ENCODE data around the gene G6PC3.
"Not testable (repeated sequence)": the region's sequence is repeated elsewhere in the genome, so short reads cannot be mapped to it uniquely, and the experiment has no call there.

DNA sequence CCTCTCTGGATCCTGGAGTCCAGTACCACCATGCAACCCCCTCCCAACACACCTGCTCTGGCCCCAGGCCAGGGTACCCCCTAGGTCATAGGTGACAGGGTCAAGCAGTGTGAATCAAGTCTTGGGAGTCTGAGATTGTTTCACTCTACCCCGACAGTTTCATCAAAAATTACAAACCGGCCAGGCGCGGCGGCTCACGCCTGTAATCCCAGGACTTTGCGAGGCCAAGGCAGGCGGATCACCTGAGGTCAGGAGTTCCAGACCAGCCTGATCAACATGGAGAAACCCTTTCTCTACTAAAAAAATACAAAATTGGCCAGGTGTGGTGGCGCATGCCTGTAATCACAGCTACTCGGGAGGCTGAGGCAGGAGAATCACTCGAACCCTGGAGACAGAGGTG, 49.7 kb downstream of the G6PC3 start:
- TF ChIP-seq, protein P1, sequence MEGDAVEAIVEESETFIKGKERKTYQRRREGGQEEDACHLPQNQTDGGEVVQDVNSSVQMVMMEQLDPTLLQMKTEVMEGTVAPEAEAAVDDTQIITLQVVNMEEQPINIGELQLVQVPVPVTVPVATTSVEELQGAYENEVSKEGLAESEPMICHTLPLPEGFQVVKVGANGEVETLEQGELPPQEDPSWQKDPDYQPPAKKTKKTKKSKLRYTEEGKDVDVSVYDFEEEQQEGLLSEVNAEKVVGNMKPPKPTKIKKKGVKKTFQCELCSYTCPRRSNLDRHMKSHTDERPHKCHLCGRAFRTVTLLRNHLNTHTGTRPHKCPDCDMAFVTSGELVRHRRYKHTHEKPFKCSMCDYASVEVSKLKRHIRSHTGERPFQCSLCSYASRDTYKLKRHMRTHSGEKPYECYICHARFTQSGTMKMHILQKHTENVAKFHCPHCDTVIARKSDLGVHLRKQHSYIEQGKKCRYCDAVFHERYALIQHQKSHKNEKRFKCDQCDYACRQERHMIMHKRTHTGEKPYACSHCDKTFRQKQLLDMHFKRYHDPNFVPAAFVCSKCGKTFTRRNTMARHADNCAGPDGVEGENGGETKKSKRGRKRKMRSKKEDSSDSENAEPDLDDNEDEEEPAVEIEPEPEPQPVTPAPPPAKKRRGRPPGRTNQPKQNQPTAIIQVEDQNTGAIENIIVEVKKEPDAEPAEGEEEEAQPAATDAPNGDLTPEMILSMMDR (conservative IDR thresholded peaks at IDR 0.05; ENCODE audit: low read depth, low read length), result not testable (repeated sequence)
- TF ChIP-seq, protein P2, sequence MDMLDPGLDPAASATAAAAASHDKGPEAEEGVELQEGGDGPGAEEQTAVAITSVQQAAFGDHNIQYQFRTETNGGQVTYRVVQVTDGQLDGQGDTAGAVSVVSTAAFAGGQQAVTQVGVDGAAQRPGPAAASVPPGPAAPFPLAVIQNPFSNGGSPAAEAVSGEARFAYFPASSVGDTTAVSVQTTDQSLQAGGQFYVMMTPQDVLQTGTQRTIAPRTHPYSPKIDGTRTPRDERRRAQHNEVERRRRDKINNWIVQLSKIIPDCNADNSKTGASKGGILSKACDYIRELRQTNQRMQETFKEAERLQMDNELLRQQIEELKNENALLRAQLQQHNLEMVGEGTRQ (IDR thresholded peaks at IDR 0.05; ENCODE audit: low read depth, low read length), result not testable (repeated sequence)
- not testable (repeated sequence) for TF ChIP-seq MAZ, MXI1 (IDR thresholded peaks at IDR 0.05; ENCODE audit: borderline replicate concordance, low read depth, low read length)

All from IMR-90 (cell line).